GM18520 (cell line): ENCODE data around the gene UGGT1.

Experiments used
- ATAC-seq: cut with Tn5 transposase; IDR thresholded peaks from one replicate; pipeline ENCODE4 v1.9.1; 2021; ENCODE audit not compliant: unreplicated experiment

The UGGT1 gene

DNA sequence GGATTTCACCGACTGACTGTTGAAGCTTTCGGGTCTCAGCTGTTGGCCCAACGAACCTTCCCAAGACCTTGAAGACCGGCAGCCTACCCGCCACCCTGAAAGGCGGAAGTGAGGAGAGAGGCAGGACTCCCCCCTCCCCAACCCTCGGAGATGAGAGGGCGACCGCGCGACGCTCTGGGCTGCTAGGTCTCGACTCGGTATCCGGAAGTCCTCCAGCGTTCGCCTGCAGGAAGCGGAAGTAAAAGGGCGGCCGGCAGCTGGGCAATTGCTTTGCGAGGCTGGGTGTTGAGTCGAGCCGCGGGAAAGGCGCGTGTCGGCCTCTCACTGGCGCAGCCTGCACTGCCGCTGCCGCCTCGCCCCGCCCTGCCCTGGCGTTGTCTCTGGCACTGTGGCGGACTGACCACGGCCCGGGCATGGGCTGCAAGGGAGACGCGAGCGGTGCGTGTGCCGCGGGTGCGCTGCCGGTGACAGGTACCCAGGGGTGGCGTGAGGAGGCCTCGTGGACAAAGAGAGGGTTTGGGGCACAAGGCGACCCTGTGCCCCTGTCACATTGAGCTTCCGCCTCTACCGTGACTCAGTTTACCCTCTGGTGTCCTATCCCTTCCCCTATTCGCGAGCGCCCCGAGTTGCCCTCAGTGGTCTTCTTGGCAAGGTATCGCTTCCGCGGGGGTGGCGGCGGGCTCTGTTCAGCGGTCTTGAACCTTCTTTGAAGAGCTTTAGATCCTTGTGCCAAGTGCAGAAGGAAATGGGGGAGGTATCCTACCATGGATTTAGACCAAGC, at the start of gene UGGT1:
Gene UGGT1, plus strand, starts transcription at position 256 of the 781 bp plus-strand sequence. Its CDS starts 158 bp downstream, at position 414.
- peak; percentile 91 for ATAC-seq

DNA sequence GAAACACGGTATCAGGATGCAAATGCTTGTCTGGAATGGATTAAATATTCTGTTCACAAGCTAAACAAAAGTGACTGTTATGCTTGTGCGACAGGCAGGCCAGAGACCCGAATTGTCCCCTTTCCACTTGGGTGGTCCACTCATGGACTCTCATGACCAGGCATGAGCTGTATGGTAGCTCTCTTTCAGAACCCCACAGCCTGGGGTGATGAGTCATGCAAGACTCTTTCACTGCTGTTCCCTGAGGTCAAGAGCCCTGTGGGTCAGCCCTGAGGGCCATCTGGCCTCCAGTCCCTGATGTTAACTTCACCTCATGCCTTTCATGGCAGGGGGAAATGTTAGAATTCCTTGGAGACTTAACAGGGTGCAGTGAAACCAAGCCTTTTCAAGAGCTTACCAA, 49.4 kb upstream of the UGGT1 start:
- ATAC-seq = no peak

DNA sequence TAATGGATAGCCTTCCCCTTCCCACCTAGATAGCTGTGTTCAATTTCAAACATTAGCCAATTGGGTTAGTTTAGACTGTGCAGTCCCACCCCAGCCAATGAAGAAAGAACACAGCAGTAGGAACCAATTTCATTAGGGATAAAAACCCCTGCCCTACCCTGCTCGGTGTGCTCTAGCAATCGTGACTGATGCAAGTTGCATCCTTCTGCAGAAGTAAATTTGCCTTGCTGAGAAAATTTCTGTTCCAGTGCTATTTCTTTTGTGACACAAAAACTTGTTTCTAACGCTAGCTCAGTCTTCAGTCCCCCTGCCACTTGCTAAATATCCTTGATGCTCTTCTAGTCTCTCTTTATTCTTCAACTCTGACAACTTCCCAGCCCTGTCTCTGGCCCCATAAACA, 48.0 kb upstream of the UGGT1 start:
- no peak for ATAC-seq

DNA sequence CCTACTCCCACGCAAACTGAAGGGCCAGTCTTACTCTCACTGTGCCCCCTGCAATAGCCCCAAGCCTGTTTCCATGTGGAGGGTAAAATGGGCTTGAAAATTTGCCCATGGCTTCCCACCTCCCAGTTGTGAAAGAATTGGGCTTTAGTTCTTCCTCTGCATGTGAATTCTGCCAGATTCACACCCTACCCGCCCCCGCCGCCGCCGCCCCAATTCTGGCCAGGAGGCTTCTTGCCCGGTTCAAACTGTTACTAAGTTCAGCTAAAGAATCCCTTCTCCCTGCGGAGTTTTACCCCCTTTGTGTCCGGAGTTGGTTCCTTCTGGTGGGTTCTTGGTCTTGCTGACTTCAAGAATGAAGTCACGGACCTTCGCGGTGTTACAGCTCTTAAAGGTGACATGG, 37.7 kb upstream of the UGGT1 start:
- no peak for ATAC-seq

DNA sequence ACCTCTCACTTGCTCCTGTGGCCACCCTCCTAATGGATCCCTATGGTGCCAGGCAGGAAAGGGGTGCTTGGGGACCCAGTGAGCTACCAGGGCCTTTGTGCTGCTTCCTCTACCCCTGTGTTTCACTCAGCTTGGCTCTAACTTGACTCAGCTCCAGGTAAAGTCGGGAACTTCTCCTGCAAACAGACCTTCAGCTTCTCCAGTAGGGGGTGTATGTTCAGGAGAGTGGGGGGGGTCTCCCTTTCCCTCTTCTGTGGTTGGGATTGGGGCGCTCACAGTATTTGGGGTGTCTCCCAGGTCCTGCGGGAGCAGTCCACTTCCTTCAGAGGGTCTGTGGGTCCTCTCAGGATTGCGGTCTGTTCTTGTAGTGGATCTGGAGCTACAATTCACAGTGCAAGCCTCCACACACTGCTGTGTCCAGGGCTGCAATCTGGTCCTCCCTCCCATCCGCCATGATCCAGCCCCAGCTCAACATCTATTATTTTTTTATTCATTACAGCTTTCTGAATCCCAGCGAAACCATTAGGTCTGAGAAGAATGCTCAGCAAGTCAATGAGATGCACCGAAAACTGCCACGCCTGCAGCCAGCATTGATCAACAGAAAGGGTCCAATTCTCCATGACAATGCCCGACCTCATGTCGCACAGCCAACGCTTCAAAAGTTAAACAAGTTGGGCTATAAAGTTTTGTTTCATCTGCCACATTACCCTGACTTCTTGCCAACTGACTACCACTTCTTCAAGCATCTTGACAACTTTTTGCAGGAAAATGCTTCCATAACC, 36.7 kb upstream of the UGGT1 start:
- ATAC-seq = no peak

DNA sequence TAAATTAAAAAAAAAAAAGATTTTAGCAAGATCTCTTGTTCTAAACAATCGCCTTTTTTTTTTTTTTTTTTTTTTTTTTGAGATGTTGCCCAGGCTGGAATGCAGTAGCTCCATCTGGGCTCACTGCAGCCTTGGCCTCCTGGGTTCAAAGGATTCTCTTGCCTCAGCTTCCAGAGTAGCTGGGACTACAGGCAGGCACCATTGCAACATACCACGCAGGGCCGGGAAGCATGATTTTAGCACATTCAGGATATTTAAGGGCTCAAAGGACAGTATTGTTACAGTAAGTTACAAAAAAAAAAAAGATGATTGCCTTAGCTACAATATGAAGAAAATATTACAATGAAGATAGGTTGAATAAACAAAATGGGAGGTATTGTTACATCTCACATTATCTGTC, 33.7 kb upstream of the UGGT1 start:
- ATAC-seq = no peak

- ATAC-seq = no peak
These were observed 32.9 kb upstream of the UGGT1 start for GRCh38 chr2:128058114-128058513.

- ATAC-seq = no peak
These were observed 28.4 kb upstream of the UGGT1 start for GRCh38 chr2:128062571-128062970.

GRCh38 chr2:128064353-128064752, 26.6 kb upstream of the UGGT1 start:
- ATAC-seq = no peak

- ATAC-seq = no peak
These were observed 21.2 kb upstream of the UGGT1 start for GRCh38 chr2:128069769-128070168.

- ATAC-seq = no peak
These were observed 17.7 kb upstream of the UGGT1 start for GRCh38 chr2:128073278-128073677.

DNA sequence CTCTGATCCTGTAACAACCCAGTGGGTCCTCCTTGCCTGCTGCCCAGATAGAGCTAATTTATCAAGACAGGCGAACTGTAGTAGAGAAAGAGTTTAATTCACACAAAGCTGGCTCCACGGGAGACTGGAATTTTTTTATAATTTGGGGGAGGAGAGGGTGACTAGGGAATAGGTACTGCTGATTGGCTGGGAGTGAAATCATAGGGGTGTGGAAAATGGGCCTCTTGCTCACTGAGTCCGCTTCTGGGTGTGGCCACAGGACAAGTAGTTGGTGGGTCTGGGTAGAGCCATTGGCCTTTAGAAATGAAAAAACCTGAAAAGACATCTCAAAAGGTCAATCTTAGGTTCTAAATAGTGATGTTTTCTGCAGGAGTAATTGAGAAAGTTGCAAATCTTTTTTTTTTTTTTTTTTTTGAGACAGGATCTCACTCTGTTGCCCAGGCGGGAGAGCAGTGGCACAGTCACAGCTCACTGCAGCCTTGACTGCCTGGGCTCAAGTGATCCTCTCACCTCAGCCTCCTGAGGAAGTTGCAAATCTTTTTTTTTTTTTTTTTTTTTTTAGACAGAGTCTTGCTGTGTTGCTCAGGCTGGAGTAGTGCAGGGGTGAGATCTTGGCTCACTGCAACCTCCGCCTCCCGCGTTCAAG, 14.4 kb upstream of the UGGT1 start:
- ATAC-seq = no peak

DNA sequence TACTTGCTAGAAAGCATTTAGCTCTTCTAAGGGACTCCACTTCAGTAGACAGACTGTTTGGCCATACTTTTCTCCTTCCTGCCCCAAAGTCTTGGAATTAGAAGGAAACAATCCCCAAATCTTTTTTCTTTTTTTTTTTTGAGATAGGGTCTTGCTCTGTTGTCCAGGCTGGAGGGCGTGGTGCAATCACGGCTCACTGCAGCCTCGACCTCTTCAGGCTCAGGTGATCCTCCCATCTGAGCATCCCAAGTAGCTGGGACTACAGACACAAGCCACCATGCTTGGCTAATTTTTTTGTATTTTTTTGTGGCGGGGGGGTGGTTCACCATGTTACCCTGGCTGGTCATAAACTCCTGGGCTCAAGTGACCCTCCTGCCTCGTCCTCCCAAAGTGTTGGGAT, 6.2 kb upstream of the UGGT1 start:
- ATAC-seq = no peak

GRCh38 chr2:128086244-128086643, 4.8 kb upstream of the UGGT1 start:
- ATAC-seq = no peak

GRCh38 chr2:128090575-128090944, 440 bp upstream of the UGGT1 start:
- ATAC-seq = no peak

GRCh38 chr2:128091726-128092080, 703 bp downstream of the UGGT1 start:
- ATAC-seq = no peak

DNA sequence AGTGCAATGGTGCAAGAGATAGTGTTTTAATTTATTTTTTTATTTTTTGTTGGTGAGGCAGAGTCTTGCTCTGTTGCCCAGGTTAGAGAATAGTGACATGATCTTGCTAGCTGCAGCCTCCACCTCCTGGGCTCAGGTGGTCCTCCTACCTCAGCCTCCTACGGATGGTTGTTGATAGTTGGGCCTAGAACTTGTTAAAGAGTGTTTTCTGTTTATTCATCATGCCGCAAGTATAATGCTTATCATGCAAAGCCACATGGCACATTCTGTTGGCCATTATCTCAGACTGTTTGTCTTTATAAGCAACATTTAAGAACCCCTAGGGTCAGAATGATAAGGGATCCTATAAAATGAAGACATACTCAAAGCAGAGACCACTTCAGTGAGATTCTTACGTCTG, 1.7 kb downstream of the UGGT1 start:
- ATAC-seq = no peak

GRCh38 chr2:128093762-128094161, 2.8 kb downstream of the UGGT1 start:
- ATAC-seq = no peak

DNA sequence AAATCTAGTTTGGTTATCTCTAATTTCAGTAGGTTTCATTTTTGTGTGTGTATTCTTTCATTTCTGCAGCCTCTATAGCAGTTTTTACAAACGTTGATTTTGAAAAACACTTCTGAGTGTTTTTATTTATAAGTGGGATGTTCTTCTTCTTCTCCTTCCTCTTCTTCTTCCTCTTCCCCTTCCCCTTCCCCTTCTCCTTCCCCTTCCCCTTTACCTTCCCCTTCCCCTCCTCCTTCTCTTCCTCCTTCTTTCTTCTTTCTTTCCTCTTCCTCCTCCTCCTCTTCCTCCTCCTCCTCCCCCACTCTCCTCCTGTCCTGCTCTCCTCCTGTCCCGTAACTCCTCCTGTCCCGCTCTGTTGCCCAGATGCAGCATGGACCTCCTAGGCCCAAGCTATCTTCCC, 4.2 kb downstream of the UGGT1 start:
- no peak for ATAC-seq

DNA sequence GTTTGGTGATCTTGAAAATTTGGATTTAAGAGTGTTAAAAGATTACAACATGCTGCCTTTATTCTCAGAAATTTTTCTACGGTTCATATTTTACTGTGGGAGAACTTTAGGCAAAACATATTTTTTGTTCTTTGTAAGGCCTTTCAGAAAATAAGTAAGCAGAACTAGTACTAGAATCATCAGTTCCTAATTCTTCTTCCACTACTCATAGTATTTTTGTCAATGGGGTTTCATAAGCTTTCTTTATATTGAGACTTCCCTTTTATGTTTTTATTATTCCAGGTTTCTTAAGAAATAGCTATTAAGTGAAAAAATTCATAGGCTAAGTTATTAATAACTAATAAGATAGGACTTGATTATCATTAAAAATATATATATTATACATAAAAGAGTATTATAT, 12.4 kb downstream of the UGGT1 start:
- no peak for ATAC-seq

- ATAC-seq = no peak
These were observed 14.1 kb downstream of the UGGT1 start for GRCh38 chr2:128105072-128105471.

DNA sequence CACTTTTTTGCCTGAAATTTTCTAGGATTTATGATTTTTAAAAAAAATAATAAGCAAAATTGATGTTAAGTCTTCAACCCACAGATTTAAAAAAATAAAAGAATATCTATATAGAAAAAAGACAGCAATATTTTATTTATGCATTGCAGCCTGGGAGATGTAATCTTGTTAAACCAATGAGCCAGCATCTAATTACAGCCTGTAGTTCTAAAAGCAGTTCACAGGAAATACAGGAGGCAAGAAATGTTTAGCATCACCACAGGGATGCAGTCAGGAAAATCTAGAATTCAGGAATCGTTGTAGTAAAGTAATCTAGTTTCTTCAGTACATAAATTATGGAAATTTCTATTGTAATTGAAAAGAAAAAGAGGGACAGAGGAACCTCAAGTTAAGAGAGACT, 17.2 kb downstream of the UGGT1 start:
- no peak for ATAC-seq
